Measurements from ENCODE around the gene TUSC2. TPM values are rescaled to one million over a fixed set of nuclear protein-coding genes. Genes with fewer than 3 reads are reported as not detected.
"Not testable (repeated sequence)": the region's sequence is repeated elsewhere in the genome, so short reads cannot be mapped to it uniquely, and the experiment has no call there.

Gene TUSC2
- total and polyA plus RNA-seq, 2 experiments from 2014 or later = 76.6 to 84.1 TPM

DNA sequence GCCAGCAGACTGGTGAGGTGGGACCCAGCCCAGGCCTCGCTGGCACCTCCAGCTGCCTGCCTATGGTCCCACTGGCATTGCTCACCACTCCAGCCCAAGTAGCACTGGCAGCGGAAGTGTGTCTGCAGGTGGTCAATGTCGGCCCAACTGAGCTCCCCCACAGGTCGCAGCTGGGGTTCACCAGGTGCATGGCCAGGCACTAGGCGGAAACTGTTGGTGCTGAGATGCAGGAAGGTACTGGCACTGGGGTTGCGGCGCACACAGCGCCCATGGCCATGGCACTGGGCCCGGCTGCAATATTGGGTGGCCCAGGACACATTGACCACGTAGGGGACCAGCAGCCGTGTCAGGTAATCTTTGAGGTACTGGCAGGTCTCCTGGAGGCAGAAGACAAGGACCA, 9.9 kb downstream of the TUSC2 start:
- no peak overlapping the region for H3K27ac ChIP-seq
- H3K9me3 ChIP-seq (ENCODE audit: low read depth) = no peaks in the 10 kb centered on the region
- peaks cover 24% of the 10 kb centered on the region for H3K36me3 ChIP-seq
- no peaks in the 10 kb centered on the region for H3K27me3 ChIP-seq
- TF ChIP-seq, protein P1, sequence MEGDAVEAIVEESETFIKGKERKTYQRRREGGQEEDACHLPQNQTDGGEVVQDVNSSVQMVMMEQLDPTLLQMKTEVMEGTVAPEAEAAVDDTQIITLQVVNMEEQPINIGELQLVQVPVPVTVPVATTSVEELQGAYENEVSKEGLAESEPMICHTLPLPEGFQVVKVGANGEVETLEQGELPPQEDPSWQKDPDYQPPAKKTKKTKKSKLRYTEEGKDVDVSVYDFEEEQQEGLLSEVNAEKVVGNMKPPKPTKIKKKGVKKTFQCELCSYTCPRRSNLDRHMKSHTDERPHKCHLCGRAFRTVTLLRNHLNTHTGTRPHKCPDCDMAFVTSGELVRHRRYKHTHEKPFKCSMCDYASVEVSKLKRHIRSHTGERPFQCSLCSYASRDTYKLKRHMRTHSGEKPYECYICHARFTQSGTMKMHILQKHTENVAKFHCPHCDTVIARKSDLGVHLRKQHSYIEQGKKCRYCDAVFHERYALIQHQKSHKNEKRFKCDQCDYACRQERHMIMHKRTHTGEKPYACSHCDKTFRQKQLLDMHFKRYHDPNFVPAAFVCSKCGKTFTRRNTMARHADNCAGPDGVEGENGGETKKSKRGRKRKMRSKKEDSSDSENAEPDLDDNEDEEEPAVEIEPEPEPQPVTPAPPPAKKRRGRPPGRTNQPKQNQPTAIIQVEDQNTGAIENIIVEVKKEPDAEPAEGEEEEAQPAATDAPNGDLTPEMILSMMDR (IDR thresholded peaks at IDR 0.05; ENCODE audit: low read depth, low read length) = no peak
- DNase-seq (ENCODE audit: low read depth in 1 of 2, low spot score in 1 of 2) = no peak
- H3K4me3 ChIP-seq = no peak overlapping the region
- H3K4me1 ChIP-seq (ENCODE audit: low read depth) = peaks cover 21% of the 10 kb centered on the region

GRCh38 chr3:50317300-50317699, 10.7 kb downstream of the TUSC2 start:
- TF ChIP-seq, protein P1 (IDR thresholded peaks at IDR 0.05; ENCODE audit: low read depth, low read length) = no peak
- no peaks in the 10 kb centered on the region for H3K27me3 ChIP-seq
- no peak overlapping the region for H3K4me3 ChIP-seq
- peaks cover 15% of the 10 kb centered on the region for H3K4me1 ChIP-seq (ENCODE audit: low read depth)
- H3K27ac ChIP-seq = no peak overlapping the region
- peaks cover 24% of the 10 kb centered on the region for H3K36me3 ChIP-seq
- no peak for DNase-seq (ENCODE audit: low read depth in 1 of 2, low spot score in 1 of 2)
- no peaks in the 10 kb centered on the region for H3K9me3 ChIP-seq (ENCODE audit: low read depth)

DNA sequence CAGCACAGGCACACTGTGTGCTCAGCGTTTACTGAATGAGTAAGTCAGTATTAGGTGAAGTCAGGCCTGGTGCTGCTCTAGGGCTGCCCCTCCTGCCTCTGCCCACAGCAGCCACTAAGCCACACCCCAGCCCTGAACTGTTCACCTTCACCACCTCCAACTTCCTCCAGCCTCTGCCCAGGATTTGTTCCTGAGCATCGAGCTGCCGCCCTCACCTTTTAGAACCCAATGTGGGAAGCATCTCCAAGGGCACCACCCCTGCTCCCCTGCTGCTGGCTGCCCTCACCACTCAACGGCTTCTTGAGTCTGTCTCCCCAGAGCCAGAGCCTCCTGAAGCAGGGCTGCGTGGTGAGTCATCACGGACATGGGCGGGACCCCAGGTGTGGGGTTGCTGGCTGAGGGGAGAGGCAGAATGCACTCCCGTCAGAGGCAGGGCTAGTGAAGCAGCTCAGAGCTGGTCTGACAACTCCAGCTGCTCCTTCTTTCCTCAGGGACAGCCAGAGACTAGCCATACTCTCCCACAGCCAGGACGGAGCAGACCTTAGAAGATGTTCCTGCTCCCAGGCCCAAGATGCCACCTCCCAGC, 11.3 kb downstream of the TUSC2 start:
- no peaks in the 10 kb centered on the region for H3K27me3 ChIP-seq
- TF ChIP-seq, protein P1 (IDR thresholded peaks at IDR 0.05; ENCODE audit: low read depth, low read length) = no peak
- H3K36me3 ChIP-seq = peaks cover 24% of the 10 kb centered on the region
- no peak overlapping the region for H3K27ac ChIP-seq
- H3K4me1 ChIP-seq (ENCODE audit: low read depth) = peaks cover 10% of the 10 kb centered on the region
- no peak overlapping the region for H3K4me3 ChIP-seq
- no peaks in the 10 kb centered on the region for H3K9me3 ChIP-seq (ENCODE audit: low read depth)
- DNase-seq (ENCODE audit: low read depth in 1 of 2, low spot score in 1 of 2) = no peak

- Histone ChIP-seq H3K27ac (no peak overlapping the region), H3K4me3 (no peak overlapping the region), H3K27me3 (no peaks in the 10 kb centered on the region), H3K36me3 (peaks cover 24% of the 10 kb centered on the region), H3K9me3 (ENCODE audit: low read depth) (no peaks in the 10 kb centered on the region), H3K4me1 (ENCODE audit: low read depth) (peaks cover 4% of the 10 kb centered on the region)
- TF ChIP-seq, protein P1 (IDR thresholded peaks at IDR 0.05; ENCODE audit: low read depth, low read length) = no peak
- no peak for DNase-seq (ENCODE audit: low read depth in 1 of 2, low spot score in 1 of 2)
These were observed 13.2 kb downstream of the TUSC2 start for GRCh38 chr3:50314816-50315215.

DNA sequence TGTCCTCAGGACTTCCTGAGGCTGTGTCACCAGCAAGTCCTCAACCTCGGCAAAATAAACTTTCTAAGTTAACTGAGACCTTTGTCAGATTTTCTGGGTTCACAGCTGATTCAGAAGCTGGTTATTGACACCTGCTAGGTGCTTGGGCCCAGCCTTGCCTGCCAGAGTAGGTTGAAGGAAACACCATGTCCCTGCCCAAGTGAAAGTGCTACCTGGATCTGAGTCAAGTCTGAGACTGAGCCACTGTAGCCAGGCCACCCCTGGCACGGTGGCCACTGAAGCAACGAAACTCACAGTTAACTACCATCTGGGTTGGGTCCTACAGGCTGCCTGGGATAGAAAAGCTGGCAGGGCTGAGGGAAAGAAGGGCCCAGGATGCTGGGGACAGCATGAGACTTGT, 13.7 kb downstream of the TUSC2 start:
- Histone ChIP-seq H3K36me3 (peaks cover 19% of the 10 kb centered on the region), H3K9me3 (ENCODE audit: low read depth) (no peaks in the 10 kb centered on the region), H3K4me3 (no peak overlapping the region), H3K27ac (no peak overlapping the region), H3K27me3 (no peaks in the 10 kb centered on the region), H3K4me1 (ENCODE audit: low read depth) (no peaks in the 10 kb centered on the region)
- TF ChIP-seq, protein P1 (IDR thresholded peaks at IDR 0.05; ENCODE audit: low read depth, low read length) = no peak
- DNase-seq (ENCODE audit: low read depth in 1 of 2, low spot score in 1 of 2) = no peak

DNA sequence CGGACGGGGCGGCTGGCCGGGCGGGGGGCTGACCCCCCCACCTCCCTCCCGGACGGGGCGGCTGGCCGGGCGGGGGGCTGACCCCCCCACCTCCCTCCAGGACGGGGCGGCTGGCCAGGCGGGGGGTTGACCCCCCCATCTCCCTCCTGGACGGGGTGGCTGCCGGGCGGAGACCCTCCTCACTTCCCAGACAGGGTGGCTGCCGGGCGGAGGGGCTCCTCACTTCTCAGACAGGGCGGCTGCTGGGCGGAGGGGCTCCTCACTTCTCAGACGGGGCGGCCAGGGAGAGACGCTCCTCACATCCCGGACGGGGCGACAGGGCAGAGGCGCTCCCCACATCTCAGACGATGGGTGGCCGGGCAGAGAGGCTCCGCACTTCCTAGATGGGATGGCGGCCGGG, 16.0 kb downstream of the TUSC2 start:
- not testable (repeated sequence) for H3K36me3 ChIP-seq; H3K9me3 ChIP-seq (ENCODE audit: low read depth); DNase-seq (ENCODE audit: low read depth in 1 of 2, low spot score in 1 of 2); H3K4me3 ChIP-seq; H3K4me1 ChIP-seq (ENCODE audit: low read depth); H3K27ac ChIP-seq; H3K27me3 ChIP-seq
